SIG-M5 treated with dmso at 0.1 percent for 504 hours (cell line): ENCODE measurements around the gene BIRC7.

Source experiments
- DNase-seq: peaks from one replicate; lab custom pipeline; 2025; ENCODE audit not compliant: unreplicated experiment; lab: John Stamatoyannopoulos, UW

BIRC7 gene, protein sequence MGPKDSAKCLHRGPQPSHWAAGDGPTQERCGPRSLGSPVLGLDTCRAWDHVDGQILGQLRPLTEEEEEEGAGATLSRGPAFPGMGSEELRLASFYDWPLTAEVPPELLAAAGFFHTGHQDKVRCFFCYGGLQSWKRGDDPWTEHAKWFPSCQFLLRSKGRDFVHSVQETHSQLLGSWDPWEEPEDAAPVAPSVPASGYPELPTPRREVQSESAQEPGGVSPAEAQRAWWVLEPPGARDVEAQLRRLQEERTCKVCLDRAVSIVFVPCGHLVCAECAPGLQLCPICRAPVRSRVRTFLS

DNA sequence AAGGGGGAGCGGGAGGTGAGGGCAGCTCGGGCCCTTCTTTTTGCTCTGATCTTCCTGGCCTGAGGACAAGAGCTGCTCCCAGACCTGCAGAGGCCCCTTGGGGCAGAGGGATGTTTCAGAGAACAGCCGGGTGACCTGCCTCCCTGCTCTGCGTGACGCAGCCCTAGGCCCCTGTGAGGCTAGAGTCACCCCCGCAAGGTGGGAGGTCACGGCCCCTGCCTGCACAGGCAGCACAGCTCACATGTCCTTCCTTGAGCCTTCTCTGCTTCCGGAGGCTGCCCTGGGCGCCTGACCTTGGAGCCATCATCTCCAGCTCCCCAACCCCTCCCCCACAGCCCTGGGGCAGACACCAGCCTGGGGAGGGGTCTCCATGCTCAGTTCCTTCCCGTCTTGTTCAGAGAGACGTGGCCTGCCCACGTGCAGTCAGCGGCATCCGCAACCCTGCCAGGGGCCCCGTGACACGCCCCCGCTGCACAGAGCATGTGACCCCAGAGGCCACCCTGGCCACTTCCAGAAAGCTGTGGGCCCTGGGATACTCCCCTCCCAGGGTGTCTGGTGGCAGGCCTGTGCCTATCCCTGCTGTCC lies at the start of gene BIRC7:
Gene BIRC7, plus strand, starts transcription at position 507 of the 585 bp plus-strand sequence. CDS start 192 bp downstream, outside the sequence.
- DNase-seq = no peak

DNA sequence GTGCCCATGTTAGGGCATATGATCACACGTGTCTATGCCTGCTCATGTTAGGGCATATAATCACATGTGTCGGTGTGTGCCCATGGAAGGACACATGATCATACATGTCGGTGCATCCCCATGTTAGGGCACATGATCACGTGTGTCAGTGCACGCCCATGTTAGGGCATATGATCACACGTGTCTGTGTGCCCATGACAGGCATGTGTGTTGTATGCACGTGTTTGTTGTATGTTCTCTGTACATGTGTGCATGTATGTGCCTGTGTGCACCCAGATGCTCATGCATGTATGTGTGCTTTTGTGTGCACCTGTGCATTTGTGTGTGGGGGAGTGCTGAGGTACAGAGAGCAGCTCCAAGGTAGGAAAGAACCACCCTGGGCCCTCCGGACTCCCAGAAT lies 49.6 kb upstream of the BIRC7 start:
- DNase-seq = no peak

DNA sequence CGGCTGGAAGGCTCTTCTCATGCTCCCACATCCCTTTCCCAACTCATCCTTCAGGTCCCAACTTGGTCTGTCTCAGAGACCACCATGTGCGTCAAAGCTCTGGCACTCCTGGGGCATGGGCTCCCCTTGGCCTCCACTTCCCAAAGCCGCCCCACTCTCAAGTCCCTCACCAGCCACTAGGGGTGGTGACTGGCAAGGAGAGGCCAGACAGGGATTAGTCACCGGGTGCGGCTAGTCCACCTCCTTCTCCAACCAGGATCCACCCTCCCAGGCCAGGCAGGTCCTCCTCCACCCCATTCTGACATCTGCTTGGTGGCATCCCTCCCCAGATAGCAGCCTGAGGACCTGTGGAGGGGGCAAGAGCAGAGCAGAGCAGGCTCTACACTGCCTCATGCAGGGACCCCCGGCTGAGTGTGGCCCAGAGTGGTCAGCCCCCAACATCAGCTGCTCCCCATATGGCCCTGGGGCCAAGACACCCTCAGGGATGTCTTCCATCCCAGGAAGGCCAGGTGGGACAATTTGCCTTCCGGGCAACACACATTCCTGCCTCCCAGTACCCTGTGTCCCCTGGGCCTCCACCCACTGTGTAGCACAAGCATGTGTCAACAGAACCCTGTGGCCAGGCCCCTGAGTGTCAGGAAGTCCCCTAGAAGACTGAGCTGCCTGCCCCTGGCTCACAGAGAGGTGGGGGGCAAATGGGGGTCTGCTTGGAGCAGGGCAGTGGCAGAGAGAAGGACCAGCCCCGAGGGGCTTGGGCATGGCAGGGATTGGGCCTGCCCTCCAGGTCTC lies 49.0 kb upstream of the BIRC7 start:
- DNase-seq = peak; percentile 35

DNA sequence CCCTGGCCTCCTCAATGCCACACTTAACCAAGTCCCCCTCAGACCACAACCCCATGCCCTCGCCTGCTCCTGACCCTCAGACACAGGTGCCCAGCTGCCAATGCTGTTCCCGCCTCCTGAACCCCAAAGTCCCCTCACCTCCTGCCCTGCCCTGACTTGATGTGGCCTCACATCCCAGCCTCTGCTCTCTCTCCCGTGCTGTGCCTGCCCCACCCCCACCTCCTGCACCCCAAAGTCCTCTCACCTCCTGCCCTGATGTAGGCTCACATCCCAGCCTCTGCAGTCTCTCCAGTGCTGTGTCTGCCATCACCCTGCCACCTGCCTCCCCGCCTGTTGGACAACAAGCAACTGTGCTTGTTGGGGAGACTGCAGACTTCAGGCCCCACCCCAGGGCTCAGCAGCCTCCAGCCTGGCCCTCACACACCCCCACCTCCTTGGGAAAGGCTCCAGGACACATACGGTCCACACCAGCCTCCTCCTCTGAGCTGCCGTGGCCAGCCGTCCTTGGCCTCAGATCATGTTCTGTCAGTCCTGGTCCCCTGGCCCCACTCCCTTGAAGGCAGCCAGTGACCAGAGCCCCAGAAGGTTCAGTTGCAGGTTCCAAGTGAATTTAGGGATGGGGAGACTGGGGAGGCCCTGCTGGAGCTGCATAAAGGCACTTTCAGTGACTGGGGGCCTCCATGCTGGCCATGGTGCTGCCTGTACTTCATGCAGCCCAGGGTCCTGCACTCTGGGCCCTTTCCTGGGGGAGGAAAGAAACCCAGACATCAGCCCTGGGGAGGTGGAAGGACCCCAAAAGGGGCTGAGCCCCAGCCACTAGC lies 48.2 kb upstream of the BIRC7 start:
- DNase-seq = no peak

DNA sequence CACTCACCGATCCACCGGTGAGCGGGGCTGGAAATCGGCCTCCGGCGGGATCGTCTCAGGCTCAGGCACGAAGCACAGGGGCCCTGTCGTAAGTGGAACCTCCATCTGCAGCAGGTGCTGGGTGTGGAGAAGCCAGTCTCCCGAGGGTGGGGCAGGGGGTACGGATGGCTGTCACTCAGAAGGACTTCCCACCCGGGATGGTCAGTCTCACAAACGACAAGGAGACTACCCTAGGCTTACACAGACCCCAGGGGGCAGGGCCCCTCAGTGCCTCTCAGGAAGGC lies 47.6 kb upstream of the BIRC7 start:
- DNase-seq = no peak

DNA sequence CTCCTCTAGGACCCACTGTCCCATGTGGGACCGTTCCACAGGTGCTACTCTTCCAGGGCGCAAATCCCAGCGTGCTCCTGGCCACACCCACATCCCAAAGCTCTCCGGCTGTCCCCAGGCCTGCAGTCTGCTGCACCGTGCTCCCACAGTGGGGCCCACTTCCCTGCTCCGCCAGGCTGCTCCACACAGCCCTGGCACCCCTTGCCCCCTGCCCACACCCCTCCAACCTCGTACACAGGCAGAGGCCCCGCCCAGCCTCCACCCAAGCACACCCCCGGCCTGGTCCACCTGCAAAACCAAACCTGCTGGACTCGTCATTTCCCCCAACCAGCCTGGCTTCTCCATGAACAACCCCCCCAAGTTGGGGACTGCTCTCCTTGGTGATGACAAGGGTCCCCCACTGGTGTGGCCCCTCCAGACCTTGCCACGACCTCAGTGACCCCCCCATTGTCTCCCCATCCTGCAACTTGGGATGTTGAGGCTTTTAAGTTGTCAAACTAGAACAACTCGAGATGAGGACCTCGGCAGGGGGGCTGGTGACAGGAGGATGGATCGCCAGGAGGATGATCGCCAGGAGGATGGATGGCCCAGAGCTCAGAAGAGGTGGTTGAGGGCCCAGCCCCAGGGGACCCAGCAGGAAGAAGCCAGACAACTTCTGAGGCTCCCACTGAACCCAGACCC lies 46.9 kb upstream of the BIRC7 start:
- DNase-seq = no peak

DNA sequence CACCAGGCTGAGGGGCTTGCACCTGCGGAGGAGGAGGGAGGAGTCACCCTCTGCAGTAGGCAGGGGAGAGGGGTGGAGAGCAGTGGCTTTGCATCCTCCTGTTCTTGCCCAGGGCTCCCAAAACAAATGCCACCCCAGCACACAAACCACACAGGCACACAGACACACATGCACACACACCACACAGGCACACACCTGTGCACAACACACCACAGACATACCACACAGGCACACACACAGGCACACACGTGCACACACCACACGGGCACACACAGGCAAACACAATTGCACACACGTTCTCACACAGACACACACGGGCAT lies 46.4 kb upstream of the BIRC7 start:
- DNase-seq = no peak

DNA sequence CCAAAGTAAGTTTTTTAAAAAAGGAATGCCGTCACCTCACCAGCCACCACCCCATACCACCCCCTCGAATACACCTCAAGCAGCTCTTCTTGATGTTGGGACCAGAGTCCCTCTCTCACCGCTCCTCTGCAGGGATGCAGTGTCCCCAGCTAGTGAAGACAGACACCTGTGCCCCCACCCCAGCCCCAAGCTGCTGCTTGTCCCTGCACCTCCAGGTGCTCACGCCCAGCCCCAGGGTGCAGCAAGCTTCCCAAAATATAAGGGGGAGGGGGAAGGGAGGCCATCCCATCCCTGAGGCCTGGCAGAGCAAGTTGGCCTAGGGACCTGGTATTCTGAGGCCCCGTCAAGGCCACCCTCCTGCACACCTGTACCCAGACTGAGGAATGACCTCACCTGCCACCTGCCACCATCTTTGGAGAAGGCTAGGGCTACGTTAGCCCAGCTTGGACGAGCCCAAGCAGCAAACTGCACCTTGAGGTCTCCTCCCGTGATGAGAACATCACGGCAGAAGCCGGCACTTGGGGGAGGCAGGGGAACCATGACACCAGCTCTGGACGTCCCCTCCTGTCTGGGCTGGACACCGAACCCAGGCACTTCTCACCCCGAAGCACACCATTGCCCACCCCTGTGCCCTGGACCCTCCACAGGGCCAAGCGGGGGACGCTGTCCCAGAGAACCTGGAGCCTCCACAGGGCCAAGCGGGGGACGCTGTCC lies 45.7 kb upstream of the BIRC7 start:
- no peak for DNase-seq

DNA sequence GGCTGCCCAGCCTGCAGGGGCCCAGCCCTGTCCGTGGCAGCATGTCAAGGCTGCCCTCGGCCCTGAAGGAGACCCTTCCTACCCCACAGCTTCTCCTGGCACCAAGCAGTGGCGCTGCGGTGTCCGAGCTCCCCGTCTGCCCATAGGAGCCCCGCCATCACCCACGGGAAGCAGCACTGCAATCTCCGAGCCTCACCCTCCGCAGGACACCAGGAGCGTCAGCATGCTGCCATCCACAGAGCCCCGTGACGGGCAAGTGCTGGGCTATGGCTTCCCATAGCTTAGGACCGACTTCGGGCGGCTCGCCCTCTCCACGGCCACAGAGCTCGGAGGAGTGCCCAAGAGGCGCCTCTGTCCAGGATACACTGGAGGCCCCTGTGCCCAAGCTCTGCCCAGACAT lies 44.9 kb upstream of the BIRC7 start:
- no peak for DNase-seq

DNA sequence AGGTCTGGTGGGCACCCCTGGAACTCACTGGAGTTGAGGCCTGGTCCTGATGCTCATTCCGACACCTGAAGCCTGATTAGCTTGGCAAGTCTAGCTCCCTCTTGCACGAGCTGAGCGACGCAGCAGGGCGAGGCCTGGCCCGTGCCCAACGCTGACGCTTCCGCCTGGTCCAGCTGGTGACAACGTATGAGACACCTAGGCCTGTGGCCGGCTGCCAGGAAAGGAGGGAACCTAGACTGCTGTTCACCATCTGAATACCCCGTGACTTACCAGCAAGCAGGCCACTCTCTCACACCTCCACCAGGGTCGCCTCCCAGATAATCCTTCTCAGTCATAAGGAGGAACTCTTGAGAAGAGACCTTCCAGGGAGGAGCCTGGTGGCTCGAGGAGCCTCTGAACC lies 44.3 kb upstream of the BIRC7 start:
- no peak for DNase-seq

DNA sequence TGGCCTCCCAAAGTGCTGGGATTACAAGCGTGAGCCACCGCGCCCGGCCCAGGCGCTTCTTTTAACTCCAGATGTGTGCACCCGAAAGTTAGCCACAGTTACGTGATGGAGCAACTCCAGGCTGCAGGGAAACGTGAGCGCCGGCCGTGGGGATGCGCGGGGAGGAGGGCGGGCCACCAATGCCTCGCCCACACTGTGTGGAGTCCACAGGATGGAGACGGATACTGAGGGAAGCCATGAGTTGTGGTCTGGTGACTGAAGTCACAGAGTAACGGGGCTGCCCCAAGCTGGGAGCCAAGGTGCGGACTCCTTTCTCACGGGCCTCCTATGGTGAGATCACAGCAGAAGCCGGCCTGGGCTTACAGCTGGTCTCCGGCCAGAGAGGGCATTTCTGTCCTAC lies 43.0 kb upstream of the BIRC7 start:
- no peak for DNase-seq

DNA sequence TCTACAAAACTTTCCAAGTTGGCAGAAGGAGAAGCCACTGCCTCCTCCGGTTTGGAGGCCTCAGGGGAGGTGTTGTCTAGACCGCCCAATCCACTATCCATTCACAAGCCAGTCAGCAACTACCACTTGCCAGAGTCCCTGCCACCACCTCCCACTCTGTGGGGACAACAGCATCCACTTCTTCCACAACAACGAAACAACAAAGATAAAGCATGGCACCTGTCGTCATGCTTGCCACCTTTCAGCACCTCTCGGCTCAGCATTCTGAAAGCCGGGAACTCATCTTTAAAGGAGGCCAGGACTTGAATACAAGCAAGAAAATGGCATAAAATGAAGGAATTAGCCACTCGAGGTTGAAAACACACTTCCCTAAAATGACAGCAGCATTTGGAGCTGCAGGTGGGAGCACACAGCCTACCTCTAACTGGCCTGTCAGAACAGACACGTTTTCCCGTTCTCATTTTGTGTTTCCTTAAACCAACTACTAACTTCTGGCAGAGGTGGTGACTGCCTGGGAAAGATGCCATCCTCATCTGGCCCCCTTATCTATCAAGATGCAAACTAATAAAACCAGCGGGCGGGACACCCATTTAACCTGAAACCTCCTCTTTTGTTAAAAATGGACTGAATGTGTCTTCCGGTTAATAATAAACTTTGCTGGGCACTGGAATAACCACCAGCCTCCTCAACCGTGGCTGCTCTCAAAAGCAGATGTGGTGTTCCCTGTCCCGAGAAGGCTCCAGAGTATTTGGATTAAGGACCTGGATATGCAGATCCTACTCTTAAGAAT lies 41.5 kb upstream of the BIRC7 start:
- no peak for DNase-seq

DNA sequence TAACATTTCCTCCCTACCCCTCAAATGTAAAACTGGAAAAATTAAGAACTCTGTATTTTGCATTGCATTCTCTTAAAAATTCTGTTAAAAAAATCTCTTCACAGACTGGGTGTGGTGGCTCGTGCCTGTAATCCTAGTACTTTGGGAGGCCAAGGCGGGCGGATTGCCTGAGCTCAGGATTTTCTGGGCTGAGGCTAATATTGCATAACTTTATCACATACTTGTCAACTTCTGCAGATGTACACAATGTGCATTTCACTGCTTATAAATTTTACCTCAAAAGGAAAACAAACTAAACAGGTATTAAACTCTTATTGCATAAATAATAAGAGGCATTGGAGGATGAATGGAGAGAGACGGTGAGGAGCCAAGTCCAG lies 40.9 kb upstream of the BIRC7 start:
- DNase-seq = no peak

DNA sequence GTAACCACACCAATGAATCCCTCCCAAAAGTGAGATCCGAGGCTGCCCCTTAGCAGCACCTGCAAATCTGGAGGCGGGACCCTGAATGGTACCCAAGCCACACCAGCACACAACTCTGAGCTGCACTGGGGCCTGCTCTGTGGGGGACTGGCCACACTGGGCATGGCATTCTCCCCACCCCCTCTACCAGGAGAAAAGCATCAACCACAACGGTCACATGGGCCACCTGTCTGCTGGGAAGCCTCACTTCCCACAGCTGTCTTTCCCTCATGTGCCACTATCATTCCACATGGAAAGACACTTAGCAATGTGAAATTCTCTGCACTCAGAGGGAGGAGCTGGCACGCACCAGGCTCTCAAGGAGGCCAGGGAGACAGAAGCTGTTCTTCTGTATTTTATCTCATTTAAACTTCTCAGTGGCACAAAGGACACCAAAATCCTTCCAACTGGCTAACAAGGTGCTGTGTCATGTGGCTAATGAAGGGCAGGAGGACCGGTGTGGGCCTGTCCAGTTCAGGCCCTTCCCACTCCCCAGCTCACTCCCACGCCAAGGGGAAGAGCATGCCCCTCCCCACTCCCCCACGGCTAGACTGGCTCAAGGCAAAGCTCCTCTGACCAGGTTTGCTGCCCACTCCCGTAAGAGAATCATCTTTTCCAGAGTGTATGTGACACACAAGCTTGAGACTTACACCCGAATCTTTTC lies 38.8 kb upstream of the BIRC7 start:
- no peak for DNase-seq

DNA sequence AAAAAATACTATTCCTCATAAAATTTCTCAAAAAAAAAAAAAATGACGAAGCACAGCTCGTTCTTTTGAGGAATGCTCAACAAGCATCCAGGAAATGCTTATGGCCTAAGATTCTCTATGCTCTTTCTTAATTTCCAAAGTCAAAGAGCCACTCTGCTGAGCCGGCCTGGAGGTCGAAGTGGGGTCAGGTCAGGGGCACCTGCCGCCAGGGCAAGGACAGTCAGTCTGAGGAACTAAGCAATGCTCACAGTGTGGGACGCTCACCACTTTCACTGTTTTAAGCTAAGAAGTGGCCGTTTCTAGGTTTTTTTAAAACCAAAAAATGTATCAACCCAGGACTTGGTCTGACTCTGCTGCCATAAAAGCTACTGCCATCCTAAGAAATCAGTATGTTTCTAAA lies 37.1 kb upstream of the BIRC7 start:
- no peak for DNase-seq

DNA sequence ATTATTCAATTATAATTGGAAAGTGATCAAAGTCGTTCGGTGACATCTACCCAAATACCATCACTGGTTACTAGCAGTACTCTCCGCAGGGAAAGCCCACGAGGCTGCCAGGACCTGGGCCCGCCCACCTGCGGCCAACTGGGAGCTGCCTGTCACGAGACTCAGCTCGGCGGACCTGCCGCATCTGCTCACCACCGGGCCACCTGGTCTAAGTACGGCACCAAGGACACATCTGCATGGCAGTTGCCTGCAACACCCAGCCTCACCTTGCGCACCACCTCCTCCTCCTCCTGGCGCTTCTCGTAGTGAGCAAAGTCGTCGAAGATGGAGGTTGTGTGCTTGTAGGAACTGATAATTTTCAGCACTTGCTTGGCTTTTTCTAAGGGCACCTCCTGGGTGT lies 33.7 kb upstream of the BIRC7 start:
- DNase-seq = no peak

DNA sequence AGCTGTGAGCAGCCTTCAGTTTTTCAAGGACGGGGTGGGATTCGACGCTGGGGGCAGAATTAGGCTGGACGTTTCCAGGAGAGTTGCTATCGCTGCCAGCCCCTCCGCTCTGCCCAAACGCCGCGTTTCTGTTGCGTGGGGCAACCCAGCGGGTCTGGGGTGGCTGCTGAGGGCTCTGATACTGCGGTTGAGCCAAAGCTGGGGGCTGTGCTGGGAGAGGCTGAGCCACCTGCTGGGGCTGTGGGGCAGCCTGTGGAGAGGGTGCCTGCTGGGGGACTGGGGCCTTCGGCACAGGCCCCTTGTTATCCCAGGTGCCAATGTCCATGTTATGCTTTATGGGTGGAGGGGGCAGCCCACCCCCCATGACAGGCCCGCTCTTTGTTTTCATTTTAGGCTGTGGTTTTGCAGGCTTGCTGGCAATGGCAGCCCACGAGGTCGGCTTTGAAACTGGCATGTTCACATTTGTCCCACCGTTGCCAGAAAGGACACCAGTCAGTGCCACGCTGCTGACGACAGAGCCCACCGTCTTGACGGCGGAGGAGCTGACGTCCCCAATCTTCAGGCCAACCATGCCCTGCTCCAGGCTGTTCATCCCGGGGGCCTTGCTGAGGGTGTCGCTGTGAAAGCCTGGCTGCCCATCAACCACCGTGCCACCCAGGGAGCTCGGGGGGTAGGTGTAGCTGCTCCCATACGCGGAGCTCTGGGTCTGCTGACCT lies 32.7 kb upstream of the BIRC7 start:
- DNase-seq = no peak

DNA sequence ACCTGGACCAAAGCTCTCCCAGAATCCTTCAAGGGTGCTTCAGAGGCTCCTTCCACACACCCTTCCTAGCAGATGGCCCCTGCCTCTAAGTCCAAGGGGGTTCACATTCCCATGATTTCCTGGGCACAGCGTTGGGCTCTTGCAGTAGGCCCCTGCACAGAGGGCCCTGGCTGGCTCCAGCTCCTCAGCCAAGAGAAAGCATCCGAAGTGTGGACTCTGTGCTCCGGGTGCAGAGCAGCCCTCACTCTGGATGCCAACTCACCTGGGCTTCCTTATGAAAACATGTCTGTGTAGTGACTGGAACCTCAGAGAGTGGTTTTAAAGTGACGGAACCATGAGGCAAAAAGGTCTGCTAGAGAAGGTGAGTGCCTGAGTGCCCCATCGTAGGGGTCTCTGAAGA lies 31.3 kb upstream of the BIRC7 start:
- no peak for DNase-seq

DNA sequence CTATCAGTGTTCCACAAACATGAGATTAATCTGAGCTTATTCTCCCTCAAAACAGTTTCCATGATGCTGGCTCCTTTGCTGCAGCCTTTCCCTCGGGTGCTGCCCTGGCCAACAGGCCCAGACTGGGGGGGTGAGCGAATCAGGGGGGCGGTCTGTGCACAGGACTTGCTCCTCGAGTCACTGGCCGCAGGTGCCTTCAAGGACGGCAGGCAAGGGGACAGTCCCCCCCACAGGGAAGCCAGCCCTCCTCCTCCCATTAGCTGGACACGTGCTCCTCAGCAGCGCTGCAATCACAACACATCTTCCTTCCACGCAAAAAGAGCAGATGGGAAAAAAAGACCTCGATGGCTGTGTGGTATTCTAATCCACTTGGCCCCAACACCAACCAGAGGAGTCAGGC lies 29.8 kb upstream of the BIRC7 start:
- no peak for DNase-seq
